Sigmoid colon (tissue), 3 donors: ENCODE results near the gene FOXO4.

Source experiments
- CTCF ChIP-seq, 4 experiments: fragments of 450-650 bp in 3 of 4; fragments of 200-600 bp in 1 of 4; IDR thresholded peaks; one replicate each; pipeline ENCODE4 v1.5.1; 2016 to 2019; ENCODE audit warnings: antibody characterized with exemption in 4 of 4, mild to moderate bottlenecking in 3 of 4, moderate library complexity in 2 of 4
- POLR2A ChIP-seq, 2 donors: fragments of 450-650 bp; IDR thresholded peaks; one replicate each; pipeline ENCODE4 v1.6.1; 2016; ENCODE audit warnings: antibody characterized with exemption in 2 of 2, mild to moderate bottlenecking in 2 of 2, moderate library complexity in 2 of 2

- TF ChIP-seq CTCF (IDR thresholded peaks at IDR 0.05): no peak
- no peak for TF ChIP-seq POLR2A (IDR thresholded peaks at IDR 0.05)
These were observed at the start of gene FOXO4 for GRCh38 chrX:71095555-71095980.
